T-cell (primary cell): ENCODE results near the gene PRF1. TPM values are rescaled to one million over a fixed set of nuclear protein-coding genes. Genes with fewer than 3 reads are reported as not detected.
"Not testable (repeated sequence)": the region's sequence is repeated elsewhere in the genome, so short reads cannot be mapped to it uniquely, and the experiment has no call there.

Experiments used
- ATAC-seq, 4 experiments: fragments of 200-7000 bp in 3 of 4; fragments of 150-1000 bp in 1 of 4; cut with Tn5 transposase; replicated peaks in 1 of 4; 1 replicate in 3 of 4; 2 replicates in 1 of 4; pipeline ENCODE4 v1.10.0; 2021; ENCODE audit warnings: moderate library complexity in 3 of 4, mild to moderate bottlenecking in 2 of 4, moderate number of reproducible peaks in 1 of 4
- CTCF ChIA-PET, 2 donors: fragments of 300-600 bp; sonication (Branson Sonifier 250); formaldehyde crosslinking; loops; one replicate each; lab custom pipeline; 2022; ENCODE audit warnings: antibody characterized with exemption in 2 of 2; lab: Charles Lee
- POLR2A ChIA-PET, 2 donors: fragments of 300-600 bp; sonication (Branson Sonifier 250); formaldehyde crosslinking; loops; one replicate each; lab custom pipeline; 2022; ENCODE audit warnings: antibody characterized with exemption in 2 of 2; lab: Charles Lee
- DNase-seq, 35 experiments: peaks; one replicate each; pipeline versions ENCODE4 v3.0.0 to v3.0.0-alpha.2; 2013 to 2023
- H3K27ac ChIP-seq: one replicate; pipeline ENCODE4 v1.5.1; 2013; ENCODE audit warnings: low read length
- H3K27me3 ChIP-seq, 2 experiments: replicated peaks in 1 of 2; 1 replicate in 1 of 2; 2 replicates in 1 of 2; pipeline versions ENCODE4 v1.6.1 to v1.7.0; 2013; ENCODE audit warnings: low read length in 1 of 2, mixed read lengths in 1 of 2; ENCODE audit not compliant: control insufficient read depth in 2 of 2, insufficient read depth in 2 of 2; ENCODE audit errors: extremely low read depth in 1 of 2
- H3K36me3 ChIP-seq, 2 donors: 1 replicate in 1 of 2; 2 replicates in 1 of 2; pipeline versions ENCODE4 v1.6.1 to v1.7.0; 2013; ENCODE audit warnings: low read length in 1 of 2; ENCODE audit not compliant: control insufficient read depth in 2 of 2, insufficient read depth in 1 of 2; ENCODE audit errors: extremely low read depth in 1 of 2
- H3K4me1 ChIP-seq, 2 experiments: 1 replicate in 1 of 2; 2 replicates in 1 of 2; pipeline versions ENCODE4 v1.6.1 to v1.7.0; 2013; ENCODE audit warnings: low read length in 2 of 2, mixed read lengths in 1 of 2; ENCODE audit not compliant: insufficient read depth in 2 of 2, control insufficient read depth in 1 of 2; ENCODE audit errors: extremely low read depth in 1 of 2
- H3K4me3 ChIP-seq, 2 donors: 1 replicate in 1 of 2; 2 replicates in 1 of 2; pipeline versions ENCODE4 v1.5.1 to v1.7.0; 2013; ENCODE audit warnings: mild to moderate bottlenecking in 2 of 2, low read length in 1 of 2, moderate library complexity in 1 of 2; ENCODE audit not compliant: control insufficient read depth in 1 of 2; ENCODE audit errors: extremely low read depth in 1 of 2
- H3K9me3 ChIP-seq: 2 replicates; pipeline ENCODE4 v1.7.0; 2013
- H3K27ac Mint-ChIP-seq, 2 donors: one replicate each; pipeline ENCODE4 v1.8.0; 2020 to 2021; ENCODE audit warnings: mild to moderate bottlenecking in 2 of 2, mixed read lengths in 2 of 2
- H3K27me3 Mint-ChIP-seq, 2 donors: one replicate each; pipeline ENCODE4 v1.8.0; 2021 to 2022; ENCODE audit warnings: mixed read lengths in 2 of 2
- H3K36me3 Mint-ChIP-seq: one replicate; pipeline ENCODE4 v1.8.0; 2021; ENCODE audit warnings: mixed read lengths
- H3K4me1 Mint-ChIP-seq, 3 donors: one replicate each; pipeline ENCODE4 v1.8.0; 2020 to 2022; ENCODE audit warnings: mixed read lengths in 3 of 3, mild to moderate bottlenecking in 1 of 3
- H3K4me3 Mint-ChIP-seq, 3 donors: one replicate each; pipeline ENCODE4 v1.8.0; 2020 to 2022; ENCODE audit warnings: mild to moderate bottlenecking in 3 of 3, mixed read lengths in 3 of 3, moderate library complexity in 3 of 3
- H3K9me3 Mint-ChIP-seq, 3 donors: one replicate each; pipeline ENCODE4 v1.8.0; 2020 to 2022; ENCODE audit warnings: mixed read lengths in 3 of 3
- WGBS: methylation state at CpG from one replicate; pipeline ENCODE4 v1.1.5; 2013; ENCODE audit warnings: missing lambda C conversion rate; ENCODE audit not compliant: insufficient coverage; 5-methylcytosine and 5-hydroxymethylcytosine counted together
- total RNA-seq, 35 experiments: library from RNA in 6 of 35; stranded (reverse) in 6 of 35; fragments of 120-200 nt in 1 of 35; gene quantifications; one replicate each; pipeline versions ENCODE4 v1.2.1 to v1.2.4 and lab custom pipeline; 2013 to 2026

Gene PRF1
- total RNA-seq, 5 donors from 2014 or later (not counting 1 experiment from before 2014, with no cell fraction given), result 32.6 to 146 (median 63.0) TPM

- Mint-ChIP-seq H3K4me1 (peaks cover 24 to 46% (median 25%) of the 10 kb centered on the region in 3 donors), H3K27me3 (peaks cover 0 to 3% of the 10 kb centered on the region in 2 donors), H3K4me3 (no peak overlapping the region), H3K9me3 (peaks cover 9 to 15% (median 13%) of the 10 kb centered on the region in 3 donors), H3K36me3 (no peaks in the 10 kb centered on the region), H3K27ac (peak overlapping the region; percentile 55 to 75)
- Histone ChIP-seq H3K9me3 (no peaks in the 10 kb centered on the region), H3K27ac (peak overlapping the region; percentile 12), H3K36me3 (no peaks in the 10 kb centered on the region), H3K27me3 (no peaks in the 10 kb centered on the region), H3K4me1 (peaks cover 0 to 31% of the 10 kb centered on the region in 2 experiments), H3K4me3 (no peak overlapping the region)
- DNase-seq, result no peak
- CTCF ChIA-PET, result interaction anchor here in 1 of 2 donors (1.1 kb wide), 2 partner anchors 14 to 57 kb away, joined by 3 to 4 read pairs; no protein-coding TSS in a partner anchor
- POLR2A ChIA-PET, result interaction anchor here in 1 of 2 donors (0.6 kb wide), 1 partner anchor 9 kb away, joined by 4 read pairs; no protein-coding TSS in a partner anchor
- 30% methylated on average over 2 of the region's 7 CpGs for WGBS
- no peak for ATAC-seq
Measured at GRCh38 chr10:70615784-70616522, 13.4 kb upstream of the PRF1 start.

GRCh38 chr10:70615211-70615610, 12.7 kb upstream of the PRF1 start:
- peaks cover 31 to 52% (median 33%) of the 10 kb centered on the region in 3 donors for H3K4me1 Mint-ChIP-seq
- H3K4me1 ChIP-seq, result peaks cover 2 to 33% of the 10 kb centered on the region in 2 experiments

GRCh38 chr10:70614364-70614763, 11.8 kb upstream of the PRF1 start:
- peaks cover 2 to 42% of the 10 kb centered on the region in 2 experiments for H3K4me1 ChIP-seq
- peaks cover 34 to 57% (median 36%) of the 10 kb centered on the region in 3 donors for H3K4me1 Mint-ChIP-seq
- POLR2A ChIA-PET, H3K27ac ChIP-seq, CTCF ChIA-PET, H3K9me3 Mint-ChIP-seq, H3K36me3 Mint-ChIP-seq, DNase-seq, H3K27me3 ChIP-seq, ATAC-seq, H3K36me3 ChIP-seq, H3K27ac Mint-ChIP-seq, H3K4me3 Mint-ChIP-seq, H3K9me3 ChIP-seq, H3K4me3 ChIP-seq, H3K27me3 Mint-ChIP-seq: not testable (repeated sequence)
- WGBS, result 100% methylated on average over 2 of the region's 3 CpGs

More at GRCh38 chr10:70615211-70615610, 12.7 kb upstream of the PRF1 start:
- H3K9me3 ChIP-seq, result no peaks in the 10 kb centered on the region
- H3K9me3 Mint-ChIP-seq, result peaks cover 6 to 12% (median 6%) of the 10 kb centered on the region in 3 donors
- POLR2A ChIA-PET, result no interaction called here
- peaks cover 0 to 3% of the 10 kb centered on the region in 2 donors for H3K27me3 Mint-ChIP-seq
- ATAC-seq (no peak), DNase-seq (no peak)
- H3K27me3 ChIP-seq, result no peaks in the 10 kb centered on the region
- no peak overlapping the region for H3K4me3 ChIP-seq
- H3K36me3 ChIP-seq, result no peaks in the 10 kb centered on the region
- H3K27ac Mint-ChIP-seq, result no peak overlapping the region
- no CpG with 5 or more reads among the region's 2 CpGs for WGBS
- no peak overlapping the region for H3K27ac ChIP-seq
- H3K4me3 Mint-ChIP-seq, result no peak overlapping the region
- CTCF ChIA-PET, result interaction anchor here in 1 of 2 donors (1.1 kb wide), 1 partner anchor 56 kb away, joined by 4 read pairs; no protein-coding TSS in a partner anchor
- H3K36me3 Mint-ChIP-seq, result no peaks in the 10 kb centered on the region

DNA sequence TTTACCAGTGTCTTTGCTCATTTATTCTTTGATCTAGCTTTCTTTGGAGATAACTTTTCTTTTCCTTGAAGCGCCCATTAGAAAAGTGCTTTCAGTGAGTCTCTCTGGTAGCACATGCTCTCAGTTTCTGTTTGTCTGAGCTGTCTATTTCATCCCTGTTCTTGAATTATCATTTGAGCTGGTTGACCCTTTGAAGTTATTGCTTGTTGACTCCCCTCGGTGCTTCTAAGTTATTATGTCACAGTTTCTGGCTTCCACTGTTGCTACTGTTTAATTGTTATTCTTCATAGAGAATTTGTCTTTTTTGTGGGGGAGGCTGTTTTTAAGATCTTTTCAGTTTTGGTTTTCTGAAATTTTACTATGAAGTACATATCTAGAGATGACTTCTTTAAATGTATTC, 11.4 kb upstream of the PRF1 start:
- ATAC-seq (peak in 1 of 4 experiments; percentile 67), DNase-seq (peak in 1 of 35 experiments; percentile 21)
- POLR2A ChIA-PET, result no interaction called here
- Histone ChIP-seq H3K4me3 (no peak overlapping the region), H3K27ac (no peak overlapping the region), H3K9me3 (no peaks in the 10 kb centered on the region), H3K36me3 (no peaks in the 10 kb centered on the region), H3K4me1 (peaks cover 2 to 46% of the 10 kb centered on the region in 2 experiments), H3K27me3 (no peaks in the 10 kb centered on the region)
- Mint-ChIP-seq H3K36me3 (no peaks in the 10 kb centered on the region), H3K27ac (peak overlapping the region in 1 of 2 donors; percentile 17), H3K27me3 (peaks cover 0 to 3% of the 10 kb centered on the region in 2 donors), H3K4me1 (peaks cover 34 to 52% (median 35%) of the 10 kb centered on the region in 3 donors), H3K4me3 (no peak overlapping the region), H3K9me3 (no peaks in the 10 kb centered on the region)
- CTCF ChIA-PET, result interaction anchor here in 1 of 2 donors (0.6 kb wide), 1 partner anchor 16 kb away, joined by 8 read pairs; no protein-coding TSS in a partner anchor
- no CpG with 5 or more reads among the region's 2 CpGs for WGBS

- no peak overlapping the region for H3K27ac Mint-ChIP-seq
- no peak for ATAC-seq
- Histone ChIP-seq H3K27ac (peak overlapping the region; percentile 32), H3K9me3 (no peaks in the 10 kb centered on the region), H3K4me3 (no peak overlapping the region), H3K36me3 (no peaks in the 10 kb centered on the region), H3K27me3 (no peaks in the 10 kb centered on the region), H3K4me1 (peaks cover 8 to 45% of the 10 kb centered on the region in 2 experiments)
- H3K27me3 Mint-ChIP-seq, result no peaks in the 10 kb centered on the region
- peaks cover 0 to 4% (median 4%) of the 10 kb centered on the region in 3 donors for H3K9me3 Mint-ChIP-seq
- H3K36me3 Mint-ChIP-seq, result no peaks in the 10 kb centered on the region
- WGBS, result 69% methylated on average over 2 of the region's 4 CpGs
- no peak for DNase-seq
- ChIA-PET CTCF (interaction anchor here in 1 of 2 donors (0.6 kb wide), 1 partner anchor 1200 kb away, joined by 3 read pairs; no protein-coding TSS in a partner anchor), POLR2A (no interaction called here)
- H3K4me1 Mint-ChIP-seq, result peaks cover 32 to 44% (median 37%) of the 10 kb centered on the region in 3 donors
- no peak overlapping the region for H3K4me3 Mint-ChIP-seq
Measured at GRCh38 chr10:70607936-70608335, 5.4 kb upstream of the PRF1 start.

DNA sequence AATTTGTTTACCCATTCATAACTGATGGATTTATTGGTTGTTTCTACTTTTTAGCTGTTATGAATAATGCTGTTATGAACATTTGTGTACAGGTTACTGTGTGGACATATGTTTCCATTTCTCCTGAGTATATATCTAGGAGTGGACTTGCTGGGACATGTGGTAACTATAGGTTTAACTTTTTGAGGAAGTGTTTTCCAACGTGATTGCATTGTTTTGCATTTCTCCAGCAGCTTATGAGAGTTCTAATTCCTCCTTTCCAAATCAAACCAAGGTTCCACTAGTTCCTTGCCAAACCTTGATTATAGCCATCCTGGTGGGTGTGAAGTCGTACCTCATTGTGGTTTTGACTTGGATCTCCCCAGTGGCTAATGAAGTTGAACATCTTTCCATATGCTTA, 2.6 kb upstream of the PRF1 start:
- no CpG with 5 or more reads among the region's 2 CpGs for WGBS
- CTCF ChIA-PET, result interaction anchor here in 1 of 2 donors (0.6 kb wide), 1 partner anchor 26 kb away, joined by 4 read pairs; no protein-coding TSS in a partner anchor
- H3K4me1 ChIP-seq, result peaks cover 14 to 67% of the 10 kb centered on the region in 2 experiments
- Mint-ChIP-seq H3K27ac (no peak overlapping the region), H3K4me3 (no peak overlapping the region), H3K9me3 (peaks cover 0 to 4% (median 4%) of the 10 kb centered on the region in 3 donors), H3K36me3 (no peaks in the 10 kb centered on the region), H3K27me3 (no peaks in the 10 kb centered on the region), H3K4me1 (peaks cover 45 to 54% (median 54%) of the 10 kb centered on the region in 3 donors)
- H3K4me3 ChIP-seq, result no peak overlapping the region
- DNase-seq, result no peak
- H3K27me3 ChIP-seq, result no peaks in the 10 kb centered on the region
- H3K9me3 ChIP-seq, result no peaks in the 10 kb centered on the region
- H3K27ac ChIP-seq, result no peak overlapping the region
- H3K36me3 ChIP-seq, result peaks cover 0 to 8% of the 10 kb centered on the region in 2 donors
- ATAC-seq, result no peak
- POLR2A ChIA-PET, result no interaction called here
